ENCODE results near the gene TBCK. TPM values are rescaled to one million over a fixed set of nuclear protein-coding genes. Genes with fewer than 3 reads are reported as not detected.

TBCK gene
- total and polyA plus RNA-seq, 9 of the 15 experiments (the other 6 are each of a cell fraction or from before 2014, with no cell fraction given), result 5.3 to 26.6 (median 16.2) TPM

DNA sequence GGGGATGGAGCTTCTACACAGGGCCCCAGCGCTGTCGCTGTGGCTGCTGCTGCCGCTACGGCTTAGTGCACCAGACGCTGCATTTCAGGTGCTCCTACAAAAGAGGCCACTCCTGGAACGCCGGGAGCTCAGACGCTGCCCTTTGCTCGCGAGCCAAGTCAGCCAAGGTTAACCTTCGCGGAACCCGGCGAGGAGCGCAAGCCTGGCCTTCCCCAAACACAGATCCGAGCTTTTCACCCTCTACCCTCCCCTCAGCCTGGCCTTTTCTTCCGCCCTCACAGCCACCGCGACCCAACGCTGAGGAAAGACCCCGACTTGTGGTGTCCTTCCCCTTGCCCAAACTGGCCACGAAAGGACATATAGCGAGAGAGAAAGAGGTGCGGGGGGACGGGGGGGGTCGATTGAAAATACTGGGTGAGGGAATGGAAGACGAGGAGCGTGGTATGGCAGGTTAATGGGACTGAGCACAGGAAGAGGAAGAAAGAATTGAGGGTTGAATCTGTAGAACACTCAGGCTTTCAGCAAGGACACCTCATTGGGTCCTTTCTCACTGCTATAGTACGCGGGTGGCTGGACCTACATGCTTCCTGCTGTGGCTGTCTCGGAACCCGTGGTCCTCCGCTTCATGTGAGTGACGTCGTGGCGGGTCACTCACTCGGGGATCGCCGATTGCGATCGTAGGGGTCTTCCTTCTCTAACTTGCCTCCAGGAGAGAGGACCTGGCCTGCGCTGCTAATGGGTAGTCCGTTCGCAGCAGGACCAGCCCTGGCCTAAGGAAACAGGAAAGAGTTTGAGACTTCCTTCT lies at the start of gene TBCK, which contains the start of gene AIMP1 (continued):
- TF ChIP-seq ZNF408 (CRISPR knock-in tag; IDR thresholded peaks at IDR 0.05; ENCODE audit: low read depth) (no peak), NR4A1 (CRISPR knock-in tag; IDR thresholded peaks at IDR 0.05) (0 out of 2 replicates have a peak, but pooled peaks have one; percentile 53), NR4A1 (tag; IDR thresholded peaks at IDR 0.05) (no peak), PTRF (tag; IDR thresholded peaks at IDR 0.05) (no peak), BMI1 (IDR thresholded peaks at IDR 0.05; ENCODE audit: low read length) (no peak), ASH1L (IDR thresholded peaks at IDR 0.05; ENCODE audit: borderline replicate concordance, low read depth, partially characterized antibody) (peak; percentile 63), PURB (CRISPR knock-in tag; IDR thresholded peaks at IDR 0.05; ENCODE audit: low read depth) (no peak), SRSF3 (IDR thresholded peaks at IDR 0.05; ENCODE audit: insufficient read depth, low read length) (no peak), ZNF764 (CRISPR knock-in tag; IDR thresholded peaks at IDR 0.05; ENCODE audit: low read depth) (no peak), TEAD2 (tag; IDR thresholded peaks at IDR 0.05) (no peak), PHTF2 (CRISPR knock-in tag; IDR thresholded peaks at IDR 0.05) (no peak), ZNF57 (CRISPR knock-in tag; IDR thresholded peaks at IDR 0.05) (no peak), LEF1 (IDR thresholded peaks at IDR 0.05) (no peak), ZFP30 (CRISPR knock-in tag; IDR thresholded peaks at IDR 0.05; ENCODE audit: borderline replicate concordance) (no peak), MEF2A (IDR thresholded peaks at IDR 0.05; ENCODE audit: control insufficient read depth, low read depth, low read length) (no peak), ZFP36 (IDR thresholded peaks at IDR 0.05; ENCODE audit: low read depth, low read length, partially characterized antibody) (peak; percentile 27), SMARCC2 (IDR thresholded peaks at IDR 0.05; ENCODE audit: low read depth) (no peak), CC2D1A (IDR thresholded peaks at IDR 0.05) (peak; percentile 82), CBFA2T2 (conservative IDR thresholded peaks at IDR 0.05) (no peak), TAF15 (IDR thresholded peaks at IDR 0.05; ENCODE audit: low read depth, low read length) (no peak)
- TF ChIP-seq, protein P1, sequence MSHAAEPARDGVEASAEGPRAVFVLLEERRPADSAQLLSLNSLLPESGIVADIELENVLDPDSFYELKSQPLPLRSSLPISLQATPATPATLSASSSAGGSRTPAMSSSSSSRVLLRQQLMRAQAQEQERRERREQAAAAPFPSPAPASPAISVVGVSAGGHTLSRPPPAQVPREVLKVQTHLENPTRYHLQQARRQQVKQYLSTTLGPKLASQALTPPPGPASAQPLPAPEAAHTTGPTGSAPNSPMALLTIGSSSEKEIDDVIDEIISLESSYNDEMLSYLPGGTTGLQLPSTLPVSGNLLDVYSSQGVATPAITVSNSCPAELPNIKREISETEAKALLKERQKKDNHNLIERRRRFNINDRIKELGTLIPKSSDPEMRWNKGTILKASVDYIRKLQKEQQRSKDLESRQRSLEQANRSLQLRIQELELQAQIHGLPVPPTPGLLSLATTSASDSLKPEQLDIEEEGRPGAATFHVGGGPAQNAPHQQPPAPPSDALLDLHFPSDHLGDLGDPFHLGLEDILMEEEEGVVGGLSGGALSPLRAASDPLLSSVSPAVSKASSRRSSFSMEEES (CRISPR knock-in tag; IDR thresholded peaks at IDR 0.05), result no peak
- TF ChIP-seq, protein P2, sequence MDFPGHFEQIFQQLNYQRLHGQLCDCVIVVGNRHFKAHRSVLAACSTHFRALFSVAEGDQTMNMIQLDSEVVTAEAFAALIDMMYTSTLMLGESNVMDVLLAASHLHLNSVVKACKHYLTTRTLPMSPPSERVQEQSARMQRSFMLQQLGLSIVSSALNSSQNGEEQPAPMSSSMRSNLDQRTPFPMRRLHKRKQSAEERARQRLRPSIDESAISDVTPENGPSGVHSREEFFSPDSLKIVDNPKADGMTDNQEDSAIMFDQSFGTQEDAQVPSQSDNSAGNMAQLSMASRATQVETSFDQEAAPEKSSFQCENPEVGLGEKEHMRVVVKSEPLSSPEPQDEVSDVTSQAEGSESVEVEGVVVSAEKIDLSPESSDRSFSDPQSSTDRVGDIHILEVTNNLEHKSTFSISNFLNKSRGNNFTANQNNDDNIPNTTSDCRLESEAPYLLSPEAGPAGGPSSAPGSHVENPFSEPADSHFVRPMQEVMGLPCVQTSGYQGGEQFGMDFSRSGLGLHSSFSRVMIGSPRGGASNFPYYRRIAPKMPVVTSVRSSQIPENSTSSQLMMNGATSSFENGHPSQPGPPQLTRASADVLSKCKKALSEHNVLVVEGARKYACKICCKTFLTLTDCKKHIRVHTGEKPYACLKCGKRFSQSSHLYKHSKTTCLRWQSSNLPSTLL (IDR thresholded peaks at IDR 0.05), result no peak
- TF ChIP-seq, protein P3, sequence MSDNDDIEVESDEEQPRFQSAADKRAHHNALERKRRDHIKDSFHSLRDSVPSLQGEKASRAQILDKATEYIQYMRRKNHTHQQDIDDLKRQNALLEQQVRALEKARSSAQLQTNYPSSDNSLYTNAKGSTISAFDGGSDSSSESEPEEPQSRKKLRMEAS (CRISPR knock-in tag; IDR thresholded peaks at IDR 0.05), result peak; percentile 63; the same call in 1 of the 2 replicates
- TF ChIP-seq, protein P4, sequence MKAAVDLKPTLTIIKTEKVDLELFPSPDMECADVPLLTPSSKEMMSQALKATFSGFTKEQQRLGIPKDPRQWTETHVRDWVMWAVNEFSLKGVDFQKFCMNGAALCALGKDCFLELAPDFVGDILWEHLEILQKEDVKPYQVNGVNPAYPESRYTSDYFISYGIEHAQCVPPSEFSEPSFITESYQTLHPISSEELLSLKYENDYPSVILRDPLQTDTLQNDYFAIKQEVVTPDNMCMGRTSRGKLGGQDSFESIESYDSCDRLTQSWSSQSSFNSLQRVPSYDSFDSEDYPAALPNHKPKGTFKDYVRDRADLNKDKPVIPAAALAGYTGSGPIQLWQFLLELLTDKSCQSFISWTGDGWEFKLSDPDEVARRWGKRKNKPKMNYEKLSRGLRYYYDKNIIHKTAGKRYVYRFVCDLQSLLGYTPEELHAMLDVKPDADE (conservative IDR thresholded peaks at IDR 0.05; ENCODE audit: control insufficient read depth, low read depth, low read length), result no peak; the same call in 1 of the 2 replicates

Data from K562 (cell line).